H1 (cell line): ENCODE data around the gene DDI1. TPM values are rescaled to one million over a fixed set of nuclear protein-coding genes. Genes with fewer than 3 reads are reported as not detected.

Experiments
- CTCF ChIA-PET: fragments of 300-600 bp; sonication (Branson Sonifier 250); formaldehyde crosslinking; loops from one replicate; lab custom pipeline; 2021; ENCODE audit not compliant: partially characterized antibody; lab: Charles Lee
- POLR2A ChIA-PET: fragments of 300-600 bp; sonication (Branson Sonifier 250); formaldehyde crosslinking; loops from one replicate; lab custom pipeline; 2021; ENCODE audit warnings: inconsistent platforms; ENCODE audit not compliant: partially characterized antibody; lab: Charles Lee
- DNase-seq, 2 experiments: peaks; one replicate each; pipeline versions ENCODE4 v3.0.0 to v3.0.0-alpha.2; 2010 to 2022; ENCODE audit warnings: low spot score in 2 of 2, low read depth in 1 of 2, mixed read lengths in 1 of 2
- FAIRE-seq: peaks from 2 replicates; lab custom pipeline; 2011; peaks lifted over from hg19 to GRCh38; lab: Jason Lieb, UNC
- H2AFZ ChIP-seq: 2 replicates; pipeline ENCODE4 v1.8.1; 2012; ENCODE audit warnings: low read length, inconsistent platforms
- H2AK5ac ChIP-seq: 2 replicates; pipeline ENCODE4 v1.6.1; 2013; ENCODE audit warnings: low read depth, low read length
- H2BK120ac ChIP-seq: replicated peaks from 2 replicates; pipeline ENCODE3; 2013; ENCODE audit warnings: low read depth, low read length, inconsistent platforms
- H2BK12ac ChIP-seq: 2 replicates; pipeline ENCODE4 v1.6.1; 2013; ENCODE audit warnings: low read depth, low read length
- H2BK15ac ChIP-seq: 2 replicates; pipeline ENCODE4 v1.6.1; 2013; ENCODE audit warnings: low read length
- H2BK20ac ChIP-seq: 2 replicates; pipeline ENCODE4 v1.6.1; 2013; ENCODE audit warnings: low read length
- H2BK5ac ChIP-seq: 2 replicates; pipeline ENCODE4 v1.6.1; 2013; ENCODE audit warnings: low read depth, low read length
- H3K14ac ChIP-seq: 2 replicates; pipeline ENCODE4 v1.6.1; 2013; ENCODE audit warnings: inconsistent platforms; ENCODE audit not compliant: insufficient read length
- H3K18ac ChIP-seq: 2 replicates; pipeline ENCODE4 v1.6.1; 2013; ENCODE audit warnings: low read length; ENCODE audit errors: extremely low read depth
- H3K23ac ChIP-seq: 2 replicates; pipeline ENCODE4 v1.6.1; 2013; ENCODE audit warnings: inconsistent platforms; ENCODE audit not compliant: insufficient read length
- H3K23me2 ChIP-seq: 2 replicates; pipeline ENCODE4 v1.6.1; 2013; ENCODE audit warnings: low read depth, low read length
- H3K27ac ChIP-seq: 2 replicates; pipeline ENCODE4 v1.6.1; 2011; ENCODE audit warnings: low read depth, low read length, inconsistent platforms
- H3K27me3 ChIP-seq, 4 experiments: replicated peaks in 1 of 4; 1 replicate in 1 of 4; 2 replicates in 3 of 4; pipeline versions ENCODE4 v1.6.1 to v1.8.1; 2011 to 2013; ENCODE audit warnings: low read length in 3 of 4, mild to moderate bottlenecking in 3 of 4, inconsistent platforms in 2 of 4, mixed read lengths in 2 of 4, moderate library complexity in 1 of 4; ENCODE audit not compliant: control insufficient read depth in 3 of 4, insufficient read depth in 3 of 4; ENCODE audit errors: extremely low read depth in 1 of 4
- H3K36me3 ChIP-seq, 4 experiments: 2 replicates each; pipeline versions ENCODE4 v1.6.1 to v1.8.1; 2011 to 2013; ENCODE audit warnings: mild to moderate bottlenecking in 4 of 4, low read length in 3 of 4, moderate library complexity in 2 of 4, control low read depth in 1 of 4, inconsistent platforms in 1 of 4; ENCODE audit not compliant: insufficient read depth in 4 of 4, control insufficient read depth in 2 of 4
- H3K4ac ChIP-seq: replicated peaks from 2 replicates; pipeline ENCODE3; 2013; ENCODE audit warnings: low read length, low read depth, mixed read lengths, inconsistent platforms; ENCODE audit not compliant: insufficient read length
- H3K4me1 ChIP-seq, 4 experiments: replicated peaks in 1 of 4; 1 replicate in 1 of 4; 2 replicates in 3 of 4; pipeline versions ENCODE4 v1.6.1 to v1.8.1; 2011 to 2013; ENCODE audit warnings: low read length in 3 of 4, inconsistent platforms in 2 of 4, mixed read lengths in 1 of 4; ENCODE audit not compliant: insufficient read depth in 4 of 4, control insufficient read depth in 3 of 4
- H3K4me2 ChIP-seq, 2 experiments: 2 replicates each; pipeline versions ENCODE4 v1.6.1 to v1.8.1; 2011 to 2013; ENCODE audit warnings: low read depth in 2 of 2, low read length in 2 of 2, control low read depth in 1 of 2, inconsistent platforms in 1 of 2, mild to moderate bottlenecking in 1 of 2; ENCODE audit not compliant: insufficient read depth in 1 of 2
- H3K4me3 ChIP-seq, 4 experiments: fragments of 200-600, 300-600 bp in 1 of 4; sonication (generic), shearing (Covaris generic), sonication (Bioruptor Twin) in 1 of 4; 2 replicates each; pipeline versions ENCODE4 v1.5.1 to v1.8.1; 2011 to 2016; ENCODE audit warnings: low read length in 4 of 4, low read depth in 3 of 4, control low read depth in 2 of 4, inconsistent platforms in 2 of 4, mild to moderate bottlenecking in 2 of 4, mixed read lengths in 1 of 4, moderate library complexity in 1 of 4; ENCODE audit not compliant: insufficient read depth in 2 of 4; ENCODE audit errors: extremely low read depth in 1 of 4
- H3K56ac ChIP-seq: replicated peaks from 2 replicates; pipeline ENCODE3; 2013; ENCODE audit warnings: low read depth, mild to moderate bottlenecking, mixed read lengths, low read length, inconsistent platforms; ENCODE audit not compliant: insufficient read length
- H3K79me1 ChIP-seq: 2 replicates; pipeline ENCODE4 v1.6.1; 2013; ENCODE audit warnings: low read depth, low read length, control low read depth
- H3K79me2 ChIP-seq, 2 experiments: 2 replicates each; pipeline versions ENCODE4 v1.6.1 to v1.8.1; 2012 to 2013; ENCODE audit warnings: low read length in 2 of 2, mild to moderate bottlenecking in 2 of 2, inconsistent platforms in 1 of 2; ENCODE audit not compliant: insufficient read depth in 2 of 2, control insufficient read depth in 1 of 2
- H3K9ac ChIP-seq, 4 experiments: replicated peaks in 1 of 4; 1 replicate in 1 of 4; 2 replicates in 3 of 4; pipeline versions ENCODE4 v1.6.1 to v1.8.1; 2011 to 2013; ENCODE audit warnings: low read depth in 3 of 4, low read length in 3 of 4, control low read depth in 2 of 4, mild to moderate bottlenecking in 2 of 4, moderate library complexity in 2 of 4, inconsistent platforms in 1 of 4; ENCODE audit errors: extremely low read depth in 1 of 4
- H3K9me3 ChIP-seq, 2 experiments: 2 replicates each; pipeline versions ENCODE4 v1.6.1 to v1.8.1; 2012 to 2013; ENCODE audit warnings: mild to moderate bottlenecking in 2 of 2, moderate library complexity in 2 of 2, control low read depth in 1 of 2, inconsistent platforms in 1 of 2, low read depth in 1 of 2, low read length in 1 of 2, mixed read lengths in 1 of 2; ENCODE audit not compliant: insufficient read depth in 2 of 2
- H4K20me1 ChIP-seq, 2 experiments: replicated peaks in 1 of 2; 2 replicates each; pipeline versions ENCODE3 to v1.8.1; 2011 to 2013; ENCODE audit warnings: inconsistent platforms in 2 of 2, low read length in 2 of 2, mild to moderate bottlenecking in 1 of 2; ENCODE audit not compliant: insufficient read depth in 2 of 2, control insufficient read depth in 1 of 2
- H4K5ac ChIP-seq: 2 replicates; pipeline ENCODE4 v1.6.1; 2013; ENCODE audit warnings: low read length, low read depth, mixed read lengths, inconsistent platforms; ENCODE audit not compliant: insufficient read length
- H4K8ac ChIP-seq: 2 replicates; pipeline ENCODE4 v1.8.0; 2013; ENCODE audit warnings: mild to moderate bottlenecking, moderate library complexity, low read length, inconsistent platforms; ENCODE audit not compliant: insufficient read depth; ENCODE audit errors: extremely low read depth
- H4K91ac ChIP-seq: replicated peaks from 2 replicates; pipeline ENCODE3; 2013; ENCODE audit warnings: low read length, mixed read lengths, inconsistent platforms; ENCODE audit not compliant: insufficient read length
- CHD2 ChIP-seq: IDR thresholded peaks from 2 replicates; pipeline ENCODE4 v1.6.1; 2012; ENCODE audit warnings: low read length, improper control_type of control experiment
- GABPA ChIP-seq: IDR thresholded peaks from 2 replicates; pipeline ENCODE4 v1.6.1; 2011; ENCODE audit warnings: mild to moderate bottlenecking, low read length, moderate library complexity, borderline replicate concordance; ENCODE audit not compliant: insufficient read depth
- HDAC6 ChIP-seq: IDR thresholded peaks from one replicate; pipeline ENCODE4 v1.7.1; 2012; ENCODE audit warnings: low read depth, mild to moderate bottlenecking, inconsistent platforms, low read length, moderate library complexity
- RFX5 ChIP-seq: IDR thresholded peaks from 2 replicates; pipeline ENCODE4 v1.6.1; 2011; ENCODE audit warnings: low read depth, low read length, improper control_type of control experiment, borderline replicate concordance
- SAP30 ChIP-seq: fragments of 300-600 bp; sonication (generic); IDR thresholded peaks from 2 replicates; pipeline ENCODE4 v1.7.1; 2012; ENCODE audit warnings: low read length, moderate library complexity, mild to moderate bottlenecking, inconsistent platforms; ENCODE audit not compliant: insufficient read depth, insufficient replicate concordance
- SRF ChIP-seq: IDR thresholded peaks from 2 replicates; pipeline ENCODE4 v1.6.1; 2011; ENCODE audit warnings: mild to moderate bottlenecking, low read depth, low read length, moderate library complexity
- TEAD4 ChIP-seq: IDR thresholded peaks from 2 replicates; pipeline ENCODE4 v1.6.1; 2012; ENCODE audit warnings: low read depth, low read length, inconsistent platforms, mixed read lengths
- YY1 ChIP-seq: IDR thresholded peaks from 2 replicates; pipeline ENCODE4 v1.6.1; 2011; ENCODE audit warnings: low read depth, mild to moderate bottlenecking, low read length
- WGBS, 2 experiments: shearing (Covaris generic) in 1 of 2; methylation state at CpG; one replicate each; pipeline versions ENCODE4 v1.1.6 to v1.1.7; 2013 to 2015; ENCODE audit warnings: low lambda C conversion rate in 2 of 2, mixed read lengths in 2 of 2, inconsistent platforms in 1 of 2, low coverage in 1 of 2, missing lambda C conversion rate in 1 of 2; ENCODE audit not compliant: insufficient replicate concordance in 2 of 2, insufficient coverage in 1 of 2, insufficient read length in 1 of 2; ENCODE audit errors: extremely low coverage in 1 of 2, missing lambda C conversion rate in 1 of 2; 5-methylcytosine and 5-hydroxymethylcytosine counted together
- polyA plus RNA-seq, 7 experiments: library from polyadenylated mRNA; depleted of rRNA in 3 of 7; stranded (reverse) in 5 of 7; unstranded in 2 of 7; fragments of >200 nt in 5 of 7; fragments of 200-250 nt in 2 of 7; gene quantifications; 1 replicate in 5 of 7; 2 replicates in 1 of 7; 4 replicates in 1 of 7; pipeline versions ENCODE4 v1.2.1 to v1.2.3, GENCODE V29; 2011 to 2013; ENCODE audit warnings: missing spikeins in 2 of 7, mixed read lengths in 2 of 7
- total RNA-seq: library from RNA; stranded (reverse); fragmentation: NEBNext Ultra II Directional; extraction: Animal tissue kit (Norgen Biotek cat#: 25700); gene quantifications from 2 replicates; pipeline ENCODE4 v1.2.1, GENCODE V29; 2021
- TF ChIP-seq, protein P1 (sequence below): IDR thresholded peaks from 2 replicates; pipeline ENCODE4 v1.6.1; 2011; ENCODE audit warnings: low read length, improper control_type of control experiment

Gene DDI1
- total and polyA plus RNA-seq, 2 of the 8 experiments (the other 6 are each of a cell fraction or from before 2014, with no cell fraction given): not detected

DNA sequence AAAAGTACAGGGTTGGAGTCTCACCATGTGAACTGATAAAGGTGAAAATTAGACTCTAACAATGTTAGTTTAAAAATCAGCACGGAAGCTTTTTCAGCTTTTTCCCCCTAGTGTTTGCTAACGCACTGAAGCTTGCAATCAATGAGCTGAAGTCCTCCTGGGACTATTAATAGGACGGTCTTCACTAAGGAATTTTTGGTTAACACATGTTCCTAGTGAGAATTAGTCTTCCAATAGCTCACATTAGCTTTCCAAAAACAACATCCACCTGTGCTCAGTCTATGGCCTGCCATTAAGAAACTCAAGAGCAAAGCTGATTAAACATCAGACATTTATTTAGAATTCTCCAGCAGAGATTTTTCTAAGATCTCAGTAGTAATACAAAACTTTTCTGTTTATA, 26.7 kb upstream of the DDI1 start:
- H3K79me1 ChIP-seq: no peaks in the 10 kb centered on the region
- H2BK20ac ChIP-seq: no peak overlapping the region
- H3K9me3 ChIP-seq: no peaks in the 10 kb centered on the region
- no peak overlapping the region for H3K4me3 ChIP-seq
- POLR2A ChIA-PET: no interaction called here
- no peak overlapping the region for H2BK12ac ChIP-seq
- no peak overlapping the region for H3K23ac ChIP-seq
- WGBS, 2 experiments: 71% methylated on average over 3 of the region's 3 CpGs; no CpG with 5 or more reads in 1 of the 2 experiments
- H3K27ac ChIP-seq: no peak overlapping the region
- no peak overlapping the region for H3K18ac ChIP-seq
- H3K23me2 ChIP-seq: no peaks in the 10 kb centered on the region
- H2BK5ac ChIP-seq: no peak overlapping the region
- no peak overlapping the region for H2BK120ac ChIP-seq
- H3K9ac ChIP-seq: no peak overlapping the region
- DNase-seq: no peak
- H2BK15ac ChIP-seq: no peak overlapping the region
- CTCF ChIA-PET: interaction anchor here (0.7 to 0.9 kb wide), 2 partner anchors 61 to 327 kb away, joined by 3 read pairs; no protein-coding TSS in a partner anchor
- no peak overlapping the region for H4K91ac ChIP-seq
- H3K36me3 ChIP-seq: no peaks in the 10 kb centered on the region
- no peak overlapping the region for H3K56ac ChIP-seq
- no peak overlapping the region for H3K4ac ChIP-seq
- no peaks in the 10 kb centered on the region for H3K4me1 ChIP-seq
- no peak overlapping the region for H3K4me2 ChIP-seq
- H4K5ac ChIP-seq: no peak overlapping the region
- TF ChIP-seq, protein P1, sequence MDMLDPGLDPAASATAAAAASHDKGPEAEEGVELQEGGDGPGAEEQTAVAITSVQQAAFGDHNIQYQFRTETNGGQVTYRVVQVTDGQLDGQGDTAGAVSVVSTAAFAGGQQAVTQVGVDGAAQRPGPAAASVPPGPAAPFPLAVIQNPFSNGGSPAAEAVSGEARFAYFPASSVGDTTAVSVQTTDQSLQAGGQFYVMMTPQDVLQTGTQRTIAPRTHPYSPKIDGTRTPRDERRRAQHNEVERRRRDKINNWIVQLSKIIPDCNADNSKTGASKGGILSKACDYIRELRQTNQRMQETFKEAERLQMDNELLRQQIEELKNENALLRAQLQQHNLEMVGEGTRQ: no peak
- TF ChIP-seq HDAC6 (no peak), SRF (no peak), CHD2 (no peak), YY1 (no peak), TEAD4 (no peak), GABPA (no peak), SAP30 (no peak), RFX5 (no peak)
- H3K79me2 ChIP-seq: no peaks in the 10 kb centered on the region
- no peak overlapping the region for H3K14ac ChIP-seq
- H4K8ac ChIP-seq: no peak overlapping the region
- no peak overlapping the region for H2AFZ ChIP-seq
- no peak for FAIRE-seq
- no peaks in the 10 kb centered on the region for H3K27me3 ChIP-seq
- H4K20me1 ChIP-seq: no peaks in the 10 kb centered on the region
- no peak overlapping the region for H2AK5ac ChIP-seq
